HG03439 (cell line): ENCODE measurements around the gene DBN1.
"Not testable (repeated sequence)": the region's sequence is repeated elsewhere in the genome, so short reads cannot be mapped to it uniquely, and the experiment has no call there.

ENCODE experiments used
- ATAC-seq: cut with Tn5 transposase; IDR thresholded peaks from one replicate; pipeline ENCODE4 v1.9.1; 2021; ENCODE audit warnings: mild to moderate bottlenecking, moderate library complexity; ENCODE audit not compliant: unreplicated experiment

The DBN1 gene

DNA sequence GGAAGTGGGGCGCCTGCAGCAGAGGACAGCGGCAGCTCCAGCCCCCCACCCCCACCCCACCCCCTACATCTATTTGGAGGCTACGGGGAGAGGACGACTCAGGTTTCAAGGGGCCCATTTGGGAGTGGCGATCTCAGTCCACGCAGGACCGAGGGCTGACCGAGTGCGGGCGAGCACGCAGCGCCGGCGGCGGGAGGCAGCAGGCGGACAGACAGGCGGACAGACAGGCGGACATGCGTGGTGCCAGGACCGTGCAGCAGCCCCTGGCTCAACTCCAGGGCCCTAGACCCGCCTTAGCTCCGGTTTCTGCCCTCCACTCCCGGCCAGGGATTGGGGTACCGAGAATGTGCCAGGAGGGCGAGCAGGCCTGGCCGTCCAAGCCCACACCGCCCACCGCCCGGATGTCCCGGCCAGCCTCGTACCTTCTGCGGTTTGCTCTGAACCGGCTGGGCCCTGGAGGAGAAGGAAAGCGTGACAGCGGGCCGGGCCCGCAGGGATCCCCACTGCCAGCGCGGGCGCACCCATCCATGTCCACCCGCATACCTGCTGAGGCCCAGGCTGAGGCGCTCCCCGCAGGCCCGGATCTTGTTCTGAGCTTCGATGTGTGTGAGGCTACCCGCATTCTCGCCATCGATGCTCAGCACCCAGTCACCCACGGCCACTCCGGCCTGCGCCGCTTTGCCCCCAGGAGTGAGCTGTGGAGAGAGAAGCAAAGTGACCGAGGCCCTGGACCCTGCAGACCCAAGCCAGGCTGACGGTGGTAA, 18.7 kb upstream of the DBN1 start:
- no peak for ATAC-seq

GRCh38 chr5:177491429-177491945, 18.1 kb upstream of the DBN1 start:
- no peak for ATAC-seq

DNA sequence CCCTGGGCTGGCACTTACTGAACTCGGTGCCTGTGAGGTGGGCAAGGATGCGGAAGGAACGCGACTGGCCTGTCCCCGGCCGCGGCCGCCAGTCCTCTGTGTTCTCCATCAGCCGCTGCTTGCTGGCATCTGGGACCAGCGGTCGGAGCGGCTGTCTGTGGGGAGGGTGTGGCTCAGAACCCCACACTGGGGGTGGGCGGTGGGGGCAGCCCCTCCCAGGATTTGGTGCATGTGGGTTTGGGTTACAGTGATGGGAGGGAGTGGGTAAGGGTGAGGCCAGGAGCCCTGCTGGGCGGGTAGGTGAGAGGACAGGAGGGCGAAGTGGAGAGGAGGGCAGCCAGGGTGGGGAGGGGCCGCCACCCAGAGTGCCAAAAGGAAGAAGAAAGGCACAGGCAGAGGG, 17.6 kb upstream of the DBN1 start:
- ATAC-seq = no peak

DNA sequence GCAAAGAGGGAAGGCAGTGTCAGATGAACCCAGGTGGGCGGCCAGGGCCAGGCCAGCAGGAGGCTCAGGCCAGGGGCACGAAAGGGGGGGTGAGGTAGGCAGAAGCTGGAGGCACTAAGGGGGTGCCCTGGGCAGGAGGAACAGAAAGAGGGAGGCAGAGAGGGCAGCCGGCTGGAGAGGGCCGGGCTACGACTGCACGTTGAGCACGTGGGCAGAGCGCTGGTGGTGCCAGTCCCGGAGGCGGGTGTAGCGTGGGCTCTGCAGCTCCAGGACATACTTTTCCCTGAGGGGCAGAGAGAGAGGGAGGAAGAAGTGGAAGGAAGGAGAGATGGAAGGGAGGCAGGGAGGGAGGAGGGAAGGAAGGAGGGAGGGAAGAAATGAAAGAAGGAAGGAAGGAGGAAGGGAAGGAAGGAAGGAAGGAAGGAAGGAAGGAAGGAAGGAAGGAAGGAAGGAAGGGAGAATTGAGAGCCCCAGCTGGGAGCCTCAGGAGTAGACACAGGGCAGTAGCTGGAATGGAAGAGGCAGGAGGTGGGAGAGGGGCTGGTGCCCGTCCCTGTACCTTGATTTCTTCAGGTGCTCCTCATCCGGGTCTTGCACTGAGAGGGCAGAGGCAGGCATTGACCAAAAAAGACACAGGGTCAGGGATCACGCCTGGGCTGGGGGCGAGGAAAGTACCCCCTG, 17.0 kb upstream of the DBN1 start:
- ATAC-seq = no peak

- no peak for ATAC-seq
These were observed 15.8 kb upstream of the DBN1 start for GRCh38 chr5:177489119-177489716.

GRCh38 chr5:177487975-177488374, 14.5 kb upstream of the DBN1 start:
- ATAC-seq = no peak

- no peak for ATAC-seq
These were observed 13.7 kb upstream of the DBN1 start for GRCh38 chr5:177487144-177487543.

- no peak for ATAC-seq
These were observed 12.8 kb upstream of the DBN1 start for GRCh38 chr5:177486256-177486655.

DNA sequence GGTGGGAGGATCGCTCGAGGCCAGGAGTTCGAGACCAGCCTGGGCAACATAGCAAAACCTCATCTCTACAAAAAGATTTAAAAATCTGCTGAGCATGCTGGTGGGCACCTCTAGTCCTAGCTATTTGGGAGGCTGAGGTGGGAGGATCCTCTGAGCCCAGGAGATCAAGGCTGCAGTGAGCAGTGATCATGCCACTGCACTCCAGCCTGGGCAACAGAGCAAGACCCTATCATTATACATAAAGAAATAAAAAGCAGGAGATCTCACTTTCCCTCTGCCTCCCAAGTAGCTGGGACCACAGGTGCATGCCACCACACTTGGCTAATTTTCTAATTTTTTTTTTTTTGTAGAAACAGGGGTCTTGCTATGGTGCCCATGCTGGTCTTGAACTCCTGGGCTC, 12.3 kb upstream of the DBN1 start:
- ATAC-seq = not testable (repeated sequence)

DNA sequence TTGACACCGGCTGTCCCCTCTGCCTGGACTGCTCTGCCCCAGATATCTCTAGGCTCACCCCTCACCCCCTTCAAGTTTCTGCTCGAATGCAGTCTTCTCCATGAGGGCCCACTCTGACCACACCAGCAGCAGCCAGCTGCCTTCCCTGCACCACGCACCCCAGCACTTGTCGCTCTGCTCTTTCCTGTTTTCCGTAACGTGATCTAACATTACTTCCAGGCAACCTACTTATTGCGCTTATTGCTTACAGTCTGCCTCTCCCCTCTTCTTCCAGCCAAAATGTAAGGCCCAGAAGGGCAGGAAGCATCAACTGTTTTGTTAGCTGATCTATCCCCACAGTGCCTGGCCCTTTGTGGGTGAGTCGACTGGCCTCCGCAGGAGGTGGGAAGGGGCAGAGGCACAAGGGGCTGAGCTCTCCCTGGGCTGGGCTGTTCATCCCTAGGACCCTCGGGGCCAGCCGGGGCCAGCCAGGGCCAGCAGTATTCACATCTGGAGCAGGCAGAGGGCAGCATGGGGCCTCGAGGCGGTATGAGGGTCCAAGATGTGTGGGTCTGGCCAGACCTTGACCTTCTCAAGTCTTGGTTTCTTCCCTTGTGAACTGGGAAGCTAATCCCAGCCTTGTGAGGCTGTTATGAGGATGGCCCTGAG, 11.6 kb upstream of the DBN1 start:
- no peak for ATAC-seq

DNA sequence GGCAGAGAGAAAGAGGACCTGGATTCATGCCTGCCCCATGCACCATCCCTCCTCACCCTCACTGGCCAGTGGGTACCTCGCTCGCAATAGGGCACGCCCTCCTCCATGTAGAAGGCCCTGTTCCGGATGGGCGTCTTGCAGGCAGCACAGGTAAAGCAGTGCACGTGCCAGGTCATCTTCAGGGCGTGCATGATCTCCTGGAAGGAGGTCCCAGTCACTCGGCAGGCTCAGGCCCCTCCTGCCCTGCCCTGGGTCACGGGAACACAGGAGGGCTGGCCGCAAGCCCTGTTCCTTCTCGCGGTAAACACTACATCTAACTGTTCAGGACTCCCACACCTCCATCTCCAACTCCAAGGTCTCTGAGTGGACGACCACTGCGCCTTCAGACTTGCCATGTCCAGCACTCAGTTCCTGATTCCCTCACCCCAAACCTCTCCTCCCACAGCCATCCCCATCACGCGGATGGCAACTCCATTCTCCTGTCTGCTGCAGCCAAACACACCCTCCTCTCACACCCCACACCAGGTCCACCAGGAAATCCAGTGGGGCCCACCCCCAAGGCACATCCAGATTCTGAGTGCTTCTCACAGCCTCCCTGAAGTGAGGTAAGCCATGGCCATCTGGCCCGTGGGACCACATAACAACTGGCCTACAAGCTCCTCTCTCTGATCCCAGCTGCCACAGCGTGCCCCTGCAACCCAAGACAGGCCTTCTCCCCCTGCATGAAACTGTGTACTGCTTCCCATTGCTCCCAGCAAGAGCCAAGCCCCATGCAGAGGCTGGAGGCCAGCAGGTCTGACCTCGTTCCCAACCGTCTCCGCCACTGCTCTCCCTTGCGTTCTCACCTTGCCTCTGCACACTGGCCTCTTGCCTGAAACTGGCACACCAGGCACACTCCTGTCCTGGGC, 10.8 kb upstream of the DBN1 start:
- no peak for ATAC-seq

GRCh38 chr5:177483042-177483441, 9.6 kb upstream of the DBN1 start:
- no peak for ATAC-seq

DNA sequence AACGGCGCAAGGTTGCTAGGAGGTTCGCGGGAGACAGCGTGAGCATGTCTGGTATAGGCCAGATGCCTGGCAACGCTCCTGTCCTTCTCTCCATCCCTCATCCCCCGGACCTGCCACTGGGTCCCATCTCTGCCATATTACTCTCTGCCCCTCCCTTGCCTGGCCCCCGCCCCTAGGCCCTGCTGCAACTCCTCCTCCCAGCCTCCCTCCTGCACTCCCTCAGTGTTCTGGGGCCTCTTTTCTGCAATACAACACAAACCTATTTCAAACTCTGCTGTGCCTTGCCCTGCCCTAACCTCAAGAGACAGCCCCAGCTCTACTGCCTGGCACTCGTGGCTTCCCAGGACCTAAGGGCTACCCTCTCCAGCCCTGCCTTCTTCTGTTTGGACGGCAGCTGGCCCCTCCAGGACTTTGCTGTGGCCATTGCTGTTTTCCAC, 8.9 kb upstream of the DBN1 start:
- ATAC-seq = no peak

DNA sequence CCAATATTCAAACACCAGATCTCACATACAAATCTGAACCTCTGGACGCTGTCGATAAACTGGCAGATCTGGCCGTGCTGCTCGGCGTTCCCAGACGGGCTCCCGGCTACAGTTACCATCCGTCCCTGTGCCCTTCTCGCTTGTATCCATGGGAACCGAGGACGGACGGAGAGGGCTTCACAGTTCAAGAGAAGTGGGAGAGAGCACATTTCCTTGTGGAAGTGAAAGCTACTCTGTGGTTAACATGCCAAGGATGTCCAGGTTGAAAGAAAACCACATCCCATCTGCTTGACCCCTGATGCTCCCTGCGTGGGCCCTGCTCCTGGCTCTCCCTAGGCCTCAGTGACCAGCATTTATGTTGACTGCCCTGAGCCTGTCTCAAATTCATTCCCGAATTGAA, 6.3 kb upstream of the DBN1 start:
- ATAC-seq = no peak

DNA sequence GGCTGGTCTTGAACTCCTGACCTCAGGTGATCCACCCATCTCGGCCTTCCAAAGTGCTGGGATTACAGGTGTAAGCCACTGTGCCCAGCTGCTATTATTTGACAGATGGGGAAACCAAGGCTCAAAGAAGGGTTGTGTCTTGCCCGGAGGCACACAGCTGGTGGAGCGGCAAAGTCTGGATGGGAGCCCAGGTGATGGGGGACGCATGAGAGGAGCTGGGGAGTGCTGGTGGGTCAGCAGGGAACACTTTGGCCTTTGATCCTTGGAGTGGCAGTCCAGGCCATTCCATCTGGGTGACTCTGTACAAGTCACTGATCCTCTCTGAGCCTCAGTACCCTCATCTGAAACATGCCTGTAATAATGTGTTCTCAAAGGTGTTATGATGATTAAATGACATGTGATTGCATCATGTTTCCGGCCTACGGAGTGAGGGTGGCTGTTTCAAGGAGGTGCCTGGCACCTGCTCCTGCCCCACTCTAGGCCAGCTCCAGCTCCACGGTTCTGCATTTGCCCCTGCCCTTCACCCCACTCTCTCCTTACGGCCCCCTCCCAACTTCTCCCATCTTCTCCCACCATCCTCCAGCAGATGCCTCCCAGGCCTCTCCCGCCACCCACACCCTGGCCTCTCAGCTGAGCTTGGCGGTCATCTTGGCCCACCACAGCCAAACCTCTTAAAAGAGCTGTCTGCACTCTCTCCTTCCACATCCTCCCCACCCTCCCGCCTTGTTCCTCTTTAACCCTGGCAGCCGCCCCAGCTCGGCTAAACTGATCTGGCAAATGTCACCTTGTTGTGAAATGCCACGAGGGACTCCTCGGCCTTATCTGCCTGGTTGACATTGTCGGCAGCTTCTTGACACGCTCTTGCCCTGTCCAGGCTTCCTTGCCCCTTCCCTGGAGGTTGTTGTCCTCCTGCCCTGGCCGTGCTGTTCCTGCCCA, 5.5 kb upstream of the DBN1 start:
- no peak for ATAC-seq

DNA sequence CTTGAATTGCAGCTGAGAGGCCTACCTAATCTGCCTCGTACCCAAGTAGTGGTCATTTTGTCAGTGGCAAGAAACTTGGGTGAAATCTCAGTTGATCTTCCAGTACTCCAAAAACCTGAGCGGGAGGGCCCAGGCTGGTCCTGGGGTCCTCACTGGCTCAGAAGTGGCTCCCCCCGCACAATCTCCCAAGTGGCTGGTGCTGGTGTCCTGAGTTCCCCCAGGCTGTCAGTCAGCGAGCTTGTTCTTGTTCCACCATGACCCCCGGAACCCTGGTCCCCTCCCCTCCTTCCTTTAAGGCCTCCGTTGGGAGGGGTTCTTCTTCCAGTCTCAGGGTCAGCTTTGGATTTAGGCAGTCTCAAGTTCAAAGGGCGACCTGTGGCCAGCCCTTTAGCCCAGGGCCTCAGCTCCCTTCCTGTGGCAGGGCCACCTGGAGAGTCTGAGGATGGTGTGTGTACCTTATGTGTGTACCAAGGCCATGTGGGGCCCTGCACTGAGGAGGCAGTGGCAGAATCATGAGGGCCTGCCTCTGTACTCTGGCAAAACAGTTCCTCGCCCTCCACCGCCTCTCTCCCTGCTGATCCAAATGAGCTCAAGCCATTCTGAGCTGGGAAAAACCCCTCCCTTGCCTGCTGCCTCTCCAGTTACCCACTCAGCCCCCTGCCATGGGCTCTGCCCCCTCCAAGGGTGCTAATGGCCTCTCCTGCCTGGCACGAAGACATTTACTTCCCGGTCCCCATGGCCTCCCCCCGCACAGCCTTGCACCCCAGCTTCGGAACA, 4.5 kb upstream of the DBN1 start:
- no peak for ATAC-seq

- no peak for ATAC-seq
These were observed 3.2 kb upstream of the DBN1 start for GRCh38 chr5:177476531-177477233.
